Stomach (tissue), 4 donors: ENCODE data around the gene ZYX.

Experiments used
- CTCF ChIP-seq, 7 experiments: fragments of 450-650 bp in 4 of 7; fragments of 200-600 bp in 3 of 7; sonication (generic) in 3 of 7; IDR thresholded peaks; one replicate each; pipeline ENCODE4 v1.5.1; 2016 to 2019; ENCODE audit warnings: antibody characterized with exemption in 7 of 7, control low read depth in 2 of 7, mild to moderate bottlenecking in 1 of 7
- POLR2A ChIP-seq, 4 donors: fragments of 450-650 bp; IDR thresholded peaks; one replicate each; pipeline ENCODE4 v1.6.1; 2016; ENCODE audit warnings: antibody characterized with exemption in 4 of 4, control low read depth in 2 of 4, mild to moderate bottlenecking in 1 of 4, moderate library complexity in 1 of 4
- POLR2AphosphoS5 ChIP-seq, 3 donors: sonication (generic); formaldehyde crosslinking; IDR thresholded peaks; one replicate each; pipeline ENCODE4 v1.6.1; 2016; ENCODE audit warnings: antibody characterized with exemption in 3 of 3

GRCh38 chr7:143397710-143398530, 16.8 kb downstream of the ZYX start:
- TF ChIP-seq CTCF (IDR thresholded peaks at IDR 0.05) (no peak), POLR2A (IDR thresholded peaks at IDR 0.05) (no peak), POLR2AphosphoS5 (IDR thresholded peaks at IDR 0.05) (no peak)
